ENCODE data around the gene SIX4. TPM values are rescaled to one million over a fixed set of nuclear protein-coding genes. Genes with fewer than 3 reads are reported as not detected.

SIX4 gene
- total RNA-seq, 1 experiment from 2014 or later: 17.3 TPM

GRCh38 chr14:60691383-60692113 is 32.6 kb downstream of the SIX4 start:
- POLR2A ChIA-PET: interaction anchor here (0.5 kb wide), 1 partner anchor 111 kb away, joined by 13 read pairs; no protein-coding TSS in a partner anchor
- intact Hi-C loops (cut with micrococcal nuclease; ENCODE audit: unreplicated experiment) (no loop called here), in situ Hi-C loops (cut with HindIII; ENCODE audit: low pct_unique_long_range_greater_than_20kb, low sequenced_read_pairs) (no loop called here)
- no peak for DNase-seq (ENCODE audit: low read depth, low spot score)
- ATAC-seq: no peak
- TF ChIP-seq SIN3A (IDR thresholded peaks at IDR 0.05; ENCODE audit: borderline replicate concordance, insufficient read depth, low read depth, low read length) (no peak), REST (IDR thresholded peaks at IDR 0.05; ENCODE audit: insufficient read depth in 1 of 2, low read depth in 2 of 2, low read length in 1 of 2) (no peak), CTCF (IDR thresholded peaks at IDR 0.05) (no peak), TCF7L2 (IDR thresholded peaks at IDR 0.05; ENCODE audit: low read depth, low read length) (no peak), POLR2AphosphoS5 (IDR thresholded peaks at IDR 0.05; ENCODE audit: low read depth, low read length) (no peak)
- Histone ChIP-seq H3K27me3 (ENCODE audit: control insufficient read depth, insufficient read depth, low read length) (no peaks in the 10 kb centered on the region), H3K4me3 (ENCODE audit: low read depth in 2 of 2, low read length in 2 of 2) (no peak overlapping the region), H3K9me3 (ENCODE audit: control insufficient read depth, insufficient read depth, low read depth, low read length) (no peaks in the 10 kb centered on the region), H3K36me3 (ENCODE audit: control insufficient read depth, insufficient read depth, low read length) (no peaks in the 10 kb centered on the region), H3K4me1 (ENCODE audit: control insufficient read depth, insufficient read depth, low read length) (no peaks in the 10 kb centered on the region), H3K27ac (ENCODE audit: low read length) (no peak overlapping the region)
- CTCF ChIA-PET: no interaction called here
- no TSS peak for BruUV-seq (replicated peaks)

GRCh38 chr14:60686865-60687264 is 37.3 kb downstream of the SIX4 start:
- H3K4me3 ChIP-seq (ENCODE audit: low read depth in 2 of 2, low read length in 2 of 2): no peak overlapping the region
- no peaks in the 10 kb centered on the region for H3K9me3 ChIP-seq (ENCODE audit: control insufficient read depth, insufficient read depth, low read depth, low read length)
- DNase-seq (ENCODE audit: low read depth, low spot score) (no peak), ATAC-seq (no peak)
- intact Hi-C loops (cut with micrococcal nuclease; ENCODE audit: unreplicated experiment) (no loop called here), in situ Hi-C loops (cut with HindIII; ENCODE audit: low pct_unique_long_range_greater_than_20kb, low sequenced_read_pairs) (no loop called here)
- POLR2A ChIA-PET: no interaction called here
- BruUV-seq (replicated peaks): no TSS peak
- no peak for TF ChIP-seq TCF7L2 (IDR thresholded peaks at IDR 0.05; ENCODE audit: low read depth, low read length)
- no peak for TF ChIP-seq POLR2AphosphoS5 (IDR thresholded peaks at IDR 0.05; ENCODE audit: low read depth, low read length)
- TF ChIP-seq CTCF (IDR thresholded peaks at IDR 0.05): no peak
- TF ChIP-seq SIN3A (IDR thresholded peaks at IDR 0.05; ENCODE audit: borderline replicate concordance, insufficient read depth, low read depth, low read length): no peak
- TF ChIP-seq REST (IDR thresholded peaks at IDR 0.05; ENCODE audit: insufficient read depth in 1 of 2, low read depth in 2 of 2, low read length in 1 of 2): no peak
- no peak overlapping the region for H3K27ac ChIP-seq (ENCODE audit: low read length)
- CTCF ChIA-PET: no interaction called here
- no peaks in the 10 kb centered on the region for H3K4me1 ChIP-seq (ENCODE audit: control insufficient read depth, insufficient read depth, low read length)
- H3K27me3 ChIP-seq (ENCODE audit: control insufficient read depth, insufficient read depth, low read length): no peaks in the 10 kb centered on the region
- H3K36me3 ChIP-seq (ENCODE audit: control insufficient read depth, insufficient read depth, low read length): no peaks in the 10 kb centered on the region

Measured in Panc1 (cell line).